ENCODE results near the gene MGAT4A.
"Not testable (repeated sequence)": the region's sequence is repeated elsewhere in the genome, so short reads cannot be mapped to it uniquely, and the experiment has no call there.

Gene MGAT4A

GRCh38 chr2:98598781-98599428 is 132.0 kb downstream of the MGAT4A start:
- H3K9ac ChIP-seq (ENCODE audit: low read length): no peak overlapping the region
- H3K27ac ChIP-seq (ENCODE audit: low read depth, low read length): no peak overlapping the region

GRCh38 chr2:98594665-98595064 is 136.3 kb downstream of the MGAT4A start:
- H3K36me3 ChIP-seq (ENCODE audit: control insufficient read depth, insufficient read depth, low read length): peaks cover 22% of the 10 kb centered on the region
- not testable (repeated sequence) for H3K4me3 ChIP-seq (ENCODE audit: low read length); H3K4me1 ChIP-seq (ENCODE audit: control insufficient read depth, insufficient read depth, low read length); H3K27me3 ChIP-seq (ENCODE audit: control insufficient read depth, insufficient read depth, low read length); H3K9ac ChIP-seq (ENCODE audit: low read length); H3K27ac ChIP-seq (ENCODE audit: low read depth, low read length)

More at GRCh38 chr2:98598781-98599428, 132.0 kb downstream of the MGAT4A start:
- Histone ChIP-seq H3K4me3 (ENCODE audit: low read length) (no peak overlapping the region), H3K27me3 (ENCODE audit: control insufficient read depth, insufficient read depth, low read length) (no peaks in the 10 kb centered on the region), H3K36me3 (ENCODE audit: control insufficient read depth, insufficient read depth, low read length) (peaks cover 11% of the 10 kb centered on the region), H3K4me1 (ENCODE audit: control insufficient read depth, insufficient read depth, low read length) (no peaks in the 10 kb centered on the region)

- no peak overlapping the region for H3K4me3 ChIP-seq (ENCODE audit: low read length)
- no peak overlapping the region for H3K27ac ChIP-seq (ENCODE audit: low read depth, low read length)
- H3K4me1 ChIP-seq (ENCODE audit: control insufficient read depth, insufficient read depth, low read length): no peaks in the 10 kb centered on the region
- no peaks in the 10 kb centered on the region for H3K27me3 ChIP-seq (ENCODE audit: control insufficient read depth, insufficient read depth, low read length)
- no peak overlapping the region for H3K9ac ChIP-seq (ENCODE audit: low read length)
- H3K36me3 ChIP-seq (ENCODE audit: control insufficient read depth, insufficient read depth, low read length): peaks cover 18% of the 10 kb centered on the region
These were observed 138.4 kb downstream of the MGAT4A start for GRCh38 chr2:98592565-98592964.

- Histone ChIP-seq H3K4me1 (ENCODE audit: control insufficient read depth, insufficient read depth, low read length) (no peaks in the 10 kb centered on the region), H3K27me3 (ENCODE audit: control insufficient read depth, insufficient read depth, low read length) (no peaks in the 10 kb centered on the region), H3K9ac (ENCODE audit: low read length) (no peak overlapping the region), H3K27ac (ENCODE audit: low read depth, low read length) (no peak overlapping the region), H3K4me3 (ENCODE audit: low read length) (no peak overlapping the region), H3K36me3 (ENCODE audit: control insufficient read depth, insufficient read depth, low read length) (peaks cover 15% of the 10 kb centered on the region)
These were observed 141.4 kb downstream of the MGAT4A start for GRCh38 chr2:98589489-98589888.

GRCh38 chr2:98588880-98589431 is 142.0 kb downstream of the MGAT4A start:
- Histone ChIP-seq H3K27me3 (ENCODE audit: control insufficient read depth, insufficient read depth, low read length) (no peaks in the 10 kb centered on the region), H3K27ac (ENCODE audit: low read depth, low read length) (no peak overlapping the region), H3K36me3 (ENCODE audit: control insufficient read depth, insufficient read depth, low read length) (peaks cover 15% of the 10 kb centered on the region), H3K4me3 (ENCODE audit: low read length) (no peak overlapping the region), H3K9ac (ENCODE audit: low read length) (no peak overlapping the region), H3K4me1 (ENCODE audit: control insufficient read depth, insufficient read depth, low read length) (no peaks in the 10 kb centered on the region)

- H3K27ac ChIP-seq (ENCODE audit: low read depth, low read length): no peak overlapping the region
- H3K4me1 ChIP-seq (ENCODE audit: control insufficient read depth, insufficient read depth, low read length): no peaks in the 10 kb centered on the region
- peaks cover 18% of the 10 kb centered on the region for H3K36me3 ChIP-seq (ENCODE audit: control insufficient read depth, insufficient read depth, low read length)
- no peaks in the 10 kb centered on the region for H3K27me3 ChIP-seq (ENCODE audit: control insufficient read depth, insufficient read depth, low read length)
- H3K4me3 ChIP-seq (ENCODE audit: low read length): no peak overlapping the region
- H3K9ac ChIP-seq (ENCODE audit: low read length): no peak overlapping the region
These were observed 144.3 kb downstream of the MGAT4A start for GRCh38 chr2:98586551-98587140.

GRCh38 chr2:98585386-98585785 is 145.5 kb downstream of the MGAT4A start:
- Histone ChIP-seq H3K4me1 (ENCODE audit: control insufficient read depth, insufficient read depth, low read length) (no peaks in the 10 kb centered on the region), H3K9ac (ENCODE audit: low read length) (no peak overlapping the region), H3K27ac (ENCODE audit: low read depth, low read length) (no peak overlapping the region), H3K4me3 (ENCODE audit: low read length) (no peak overlapping the region), H3K36me3 (ENCODE audit: control insufficient read depth, insufficient read depth, low read length) (peaks cover 10% of the 10 kb centered on the region), H3K27me3 (ENCODE audit: control insufficient read depth, insufficient read depth, low read length) (no peaks in the 10 kb centered on the region)

GRCh38 chr2:98583816-98584618 is 146.9 kb downstream of the MGAT4A start:
- Histone ChIP-seq H3K27ac (ENCODE audit: low read depth, low read length) (no peak overlapping the region), H3K27me3 (ENCODE audit: control insufficient read depth, insufficient read depth, low read length) (no peaks in the 10 kb centered on the region), H3K36me3 (ENCODE audit: control insufficient read depth, insufficient read depth, low read length) (peaks cover 5% of the 10 kb centered on the region), H3K9ac (ENCODE audit: low read length) (no peak overlapping the region), H3K4me1 (ENCODE audit: control insufficient read depth, insufficient read depth, low read length) (no peaks in the 10 kb centered on the region), H3K4me3 (ENCODE audit: low read length) (no peak overlapping the region)

- H3K27ac ChIP-seq (ENCODE audit: low read depth, low read length): no peak overlapping the region
- no peak overlapping the region for H3K9ac ChIP-seq (ENCODE audit: low read length)
- H3K36me3 ChIP-seq (ENCODE audit: control insufficient read depth, insufficient read depth, low read length): peaks cover 5% of the 10 kb centered on the region
- no peaks in the 10 kb centered on the region for H3K27me3 ChIP-seq (ENCODE audit: control insufficient read depth, insufficient read depth, low read length)
- no peaks in the 10 kb centered on the region for H3K4me1 ChIP-seq (ENCODE audit: control insufficient read depth, insufficient read depth, low read length)
- H3K4me3 ChIP-seq (ENCODE audit: low read length): no peak overlapping the region
These were observed 147.7 kb downstream of the MGAT4A start for GRCh38 chr2:98583276-98583675.

GRCh38 chr2:98582523-98582922 is 148.4 kb downstream of the MGAT4A start:
- H3K27me3 ChIP-seq (ENCODE audit: control insufficient read depth, insufficient read depth, low read length): no peaks in the 10 kb centered on the region
- H3K4me1 ChIP-seq (ENCODE audit: control insufficient read depth, insufficient read depth, low read length): no peaks in the 10 kb centered on the region
- H3K27ac ChIP-seq (ENCODE audit: low read depth, low read length): no peak overlapping the region
- H3K9ac ChIP-seq (ENCODE audit: low read length): no peak overlapping the region
- peaks cover 5% of the 10 kb centered on the region for H3K36me3 ChIP-seq (ENCODE audit: control insufficient read depth, insufficient read depth, low read length)
- H3K4me3 ChIP-seq (ENCODE audit: low read length): no peak overlapping the region

- no peaks in the 10 kb centered on the region for H3K27me3 ChIP-seq (ENCODE audit: control insufficient read depth, insufficient read depth, low read length)
- H3K36me3 ChIP-seq (ENCODE audit: control insufficient read depth, insufficient read depth, low read length): peaks cover 5% of the 10 kb centered on the region
- H3K27ac ChIP-seq (ENCODE audit: low read depth, low read length): no peak overlapping the region
- no peak overlapping the region for H3K4me3 ChIP-seq (ENCODE audit: low read length)
- H3K4me1 ChIP-seq (ENCODE audit: control insufficient read depth, insufficient read depth, low read length): no peaks in the 10 kb centered on the region
- H3K9ac ChIP-seq (ENCODE audit: low read length): no peak overlapping the region
These were observed 150.2 kb downstream of the MGAT4A start for GRCh38 chr2:98580656-98581284.

GRCh38 chr2:98579926-98580325 is 151.0 kb downstream of the MGAT4A start:
- no peaks in the 10 kb centered on the region for H3K4me1 ChIP-seq (ENCODE audit: control insufficient read depth, insufficient read depth, low read length)

More at GRCh38 chr2:98579926-98580325, 151.0 kb downstream of the MGAT4A start:
- Histone ChIP-seq H3K4me3 (ENCODE audit: low read length) (no peak overlapping the region), H3K9ac (ENCODE audit: low read length) (no peak overlapping the region), H3K27ac (ENCODE audit: low read depth, low read length) (no peak overlapping the region), H3K36me3 (ENCODE audit: control insufficient read depth, insufficient read depth, low read length) (peaks cover 8% of the 10 kb centered on the region), H3K27me3 (ENCODE audit: control insufficient read depth, insufficient read depth, low read length) (no peaks in the 10 kb centered on the region)
